ENCODE results near the gene NASP.

NASP gene

DNA sequence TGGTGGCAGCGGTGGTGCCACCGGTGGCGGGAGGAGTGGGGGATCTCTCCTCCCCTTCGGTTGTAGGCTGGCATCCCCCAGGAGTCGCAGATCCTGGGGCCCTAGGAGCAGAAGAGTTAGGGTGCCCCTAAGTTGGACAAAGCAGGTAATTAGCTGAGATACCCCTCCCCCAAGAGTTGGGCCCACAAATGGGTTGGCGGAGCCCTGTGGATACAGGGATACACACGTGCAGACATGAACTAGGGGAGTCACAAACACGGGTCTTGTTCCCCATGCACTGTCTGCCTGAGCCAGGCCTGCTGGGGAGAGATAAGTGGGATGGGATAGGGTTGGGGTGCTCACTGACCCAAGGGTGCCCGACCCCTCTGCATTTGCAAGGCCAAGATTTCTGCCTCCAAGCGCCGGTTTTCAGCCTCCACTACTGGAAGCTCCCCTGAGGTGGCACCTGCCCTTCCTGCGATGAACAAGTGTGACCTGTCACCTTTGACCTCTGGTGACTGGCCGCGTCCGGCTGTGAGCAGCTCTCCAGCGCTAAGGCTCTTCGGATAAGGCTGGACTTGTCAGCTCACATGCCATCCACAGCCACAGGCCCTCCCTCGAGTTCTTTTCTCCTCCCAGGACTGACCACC is 38.2 kb downstream of the NASP start:
- no peak for DNase-seq

DNA sequence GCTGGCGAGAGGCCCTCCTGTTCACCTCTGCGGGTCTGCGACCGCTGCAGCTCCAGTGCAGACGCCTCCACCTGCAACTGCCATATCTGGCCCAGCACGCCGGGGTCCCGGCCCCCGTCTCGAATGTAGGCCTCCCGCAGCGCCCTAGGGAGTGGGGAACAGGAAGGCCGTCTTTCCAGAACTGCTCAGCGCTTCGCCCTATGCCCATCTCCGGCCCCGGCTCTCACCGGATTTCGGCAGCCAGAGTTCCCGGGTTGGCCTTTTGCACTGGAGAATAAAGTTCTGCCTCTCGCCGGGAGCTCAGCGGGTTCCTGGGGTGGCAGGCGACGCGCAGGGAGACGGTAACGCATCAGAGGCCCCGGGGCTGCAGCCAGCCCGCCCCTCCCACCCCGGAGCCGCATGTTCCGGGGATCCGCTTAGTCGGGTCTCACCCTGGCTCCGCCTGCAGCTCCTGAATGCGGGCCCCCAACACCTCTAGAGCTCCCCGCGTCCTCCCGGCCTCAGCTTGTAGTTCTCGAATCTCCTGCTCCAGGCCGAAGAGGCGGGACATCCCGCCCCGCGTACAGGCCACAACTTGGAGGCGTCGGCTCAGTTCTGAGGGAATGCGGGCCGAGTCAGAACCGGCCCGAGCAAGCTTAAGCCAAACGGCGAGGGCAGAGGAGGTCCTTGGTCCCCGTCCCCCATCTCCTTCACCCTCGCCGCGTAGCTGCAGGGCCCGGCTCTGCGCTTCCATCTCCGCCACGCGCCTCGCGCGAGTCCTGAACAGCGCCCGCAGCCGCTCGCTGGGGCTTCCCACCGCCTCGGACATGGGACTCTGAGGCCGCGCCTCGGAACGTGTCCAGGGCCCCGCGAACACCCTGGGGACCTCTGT is 38.9 kb downstream of the NASP start:
- DNase-seq = no peak

DNA sequence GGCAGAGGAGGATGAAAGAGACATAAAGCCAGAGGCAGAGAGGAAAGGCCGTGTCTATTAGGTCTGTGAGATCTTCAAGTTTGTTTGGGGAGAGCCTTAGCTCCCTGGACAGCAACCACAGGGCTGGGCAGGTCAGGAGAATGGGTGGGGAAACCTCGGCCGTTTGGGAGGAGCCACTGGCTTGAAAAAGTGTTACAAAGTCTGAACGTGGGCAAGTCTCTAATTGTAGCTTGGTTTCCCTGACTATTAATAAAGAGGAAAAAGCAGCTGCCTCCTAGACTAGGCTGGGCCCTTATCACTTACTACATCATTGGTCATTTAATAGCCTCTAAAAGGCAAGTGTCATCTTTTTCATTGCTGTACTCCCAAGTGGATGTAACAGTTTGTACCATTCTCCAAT is 40.1 kb downstream of the NASP start, which contains the start of gene CCDC17:
Gene CCDC17, minus strand, starts transcription at position 83 of the 400 bp plus-strand sequence. CDS start 145 bp downstream, outside the sequence.
- DNase-seq = no peak

DNA sequence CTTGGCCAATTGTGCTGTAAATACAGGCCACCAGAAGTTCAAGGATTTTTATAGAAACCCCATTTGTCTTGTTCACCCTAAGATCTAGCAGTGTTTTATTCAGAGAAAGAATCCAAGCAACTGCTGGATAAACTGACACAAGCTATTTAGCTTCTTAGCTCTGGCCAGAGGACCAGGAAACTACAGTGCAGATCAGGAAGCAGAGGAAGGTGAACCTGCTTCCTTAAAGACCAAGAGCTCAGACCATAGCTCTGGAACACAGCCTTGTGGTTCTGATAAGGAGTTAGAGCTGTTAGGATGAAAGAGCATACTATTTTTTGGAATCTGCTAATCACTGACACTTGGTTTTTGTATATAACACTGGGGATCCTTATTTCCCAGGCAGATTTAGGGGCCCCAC is 45.2 kb downstream of the NASP start:
- DNase-seq = no peak

DNA sequence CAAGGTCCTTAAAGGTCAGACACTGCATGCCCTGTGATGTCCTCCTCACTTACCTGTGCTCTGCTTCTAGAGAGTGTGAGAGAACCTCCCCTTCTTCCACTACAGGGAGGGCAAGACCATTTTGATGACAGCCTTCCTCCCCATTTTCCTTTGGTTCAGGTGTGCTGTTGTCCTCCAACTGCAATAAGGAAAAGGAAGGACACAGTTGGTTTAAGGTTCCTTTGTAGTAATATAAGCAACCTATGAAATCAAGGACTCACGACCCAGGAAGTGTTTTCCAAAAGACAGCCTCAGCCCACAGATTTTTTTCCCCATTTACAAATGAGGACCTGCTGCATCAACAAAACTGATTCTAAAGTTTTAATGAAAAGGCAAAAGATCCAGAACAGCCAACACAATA is 46.6 kb downstream of the NASP start:
- no peak for DNase-seq

DNA sequence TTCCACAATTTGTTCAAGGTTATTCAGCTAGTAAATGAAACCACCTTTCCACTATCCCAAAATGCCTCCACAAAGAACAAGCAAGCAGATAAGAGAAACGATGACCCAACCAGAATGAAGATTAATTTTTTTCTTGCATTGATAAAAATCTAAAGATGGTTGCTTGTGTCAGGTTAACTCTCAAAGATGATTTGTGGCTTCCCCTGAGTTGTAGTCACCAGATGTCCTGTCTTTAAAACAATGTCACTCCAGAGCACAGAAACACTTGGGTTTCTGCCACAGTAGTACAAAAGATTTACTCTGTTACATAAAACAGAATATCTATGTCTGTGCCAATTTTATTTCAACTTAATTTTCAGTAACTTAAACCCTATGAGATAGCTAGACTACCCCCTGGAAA is 51.4 kb downstream of the NASP start:
- no peak for DNase-seq

DNA sequence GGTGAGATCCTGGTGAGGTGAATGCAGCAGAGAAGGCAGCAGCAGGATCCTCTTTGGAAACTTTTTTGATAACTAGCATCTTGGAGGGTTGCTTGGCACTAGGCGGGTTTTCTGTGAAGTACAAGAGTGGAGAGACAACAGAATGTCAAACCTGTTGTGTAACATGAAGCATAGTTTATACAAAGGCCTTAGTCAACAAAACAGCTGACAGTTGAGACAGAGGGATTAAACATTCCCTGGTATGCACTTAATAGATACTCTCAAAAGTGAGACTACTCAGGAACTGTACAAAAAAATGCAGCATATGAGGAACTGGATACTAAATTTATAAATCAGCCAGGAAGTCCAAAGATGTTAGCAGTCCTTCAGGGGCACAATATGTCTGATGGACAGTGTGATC is 56.5 kb downstream of the NASP start:
- DNase-seq = no peak

DNA sequence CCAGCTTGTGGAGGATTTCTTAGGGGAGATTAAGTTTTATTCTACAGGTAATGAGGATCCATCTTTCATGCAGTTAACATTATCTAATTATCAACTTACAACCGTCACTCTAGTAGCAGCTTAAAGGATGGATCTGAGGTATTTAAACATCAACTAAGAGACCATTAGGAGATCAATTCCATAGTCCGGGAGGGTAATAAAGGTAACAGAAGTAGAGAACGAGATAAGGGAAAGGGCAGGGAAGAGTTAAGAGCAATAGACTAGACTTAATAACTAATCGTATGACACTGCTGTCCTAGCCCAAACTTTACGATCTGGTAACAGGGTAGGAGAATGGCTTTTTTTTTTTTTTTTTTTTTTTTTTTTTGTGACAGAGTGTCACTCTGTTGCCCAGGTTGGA is 59.5 kb downstream of the NASP start:
- no peak for DNase-seq

DNA sequence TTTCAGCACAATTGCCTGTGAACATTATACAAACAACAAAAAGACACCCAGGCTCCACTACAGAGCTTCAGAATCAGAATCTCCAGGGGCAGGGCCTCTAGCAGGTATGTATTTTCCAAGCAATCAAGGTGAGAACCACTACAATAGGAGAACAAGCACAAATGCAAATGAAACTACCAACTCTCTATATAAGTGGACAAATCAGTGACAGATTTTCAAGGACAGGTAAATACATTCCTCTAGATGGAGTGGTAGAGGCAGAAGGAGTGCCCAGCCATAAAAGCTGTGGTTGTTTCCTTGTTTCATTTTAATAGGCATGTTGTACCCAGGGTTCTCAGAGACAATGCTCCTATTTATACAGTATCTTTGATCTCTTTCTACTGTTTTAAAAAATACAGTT is 60.1 kb downstream of the NASP start:
- DNase-seq = no peak

DNA sequence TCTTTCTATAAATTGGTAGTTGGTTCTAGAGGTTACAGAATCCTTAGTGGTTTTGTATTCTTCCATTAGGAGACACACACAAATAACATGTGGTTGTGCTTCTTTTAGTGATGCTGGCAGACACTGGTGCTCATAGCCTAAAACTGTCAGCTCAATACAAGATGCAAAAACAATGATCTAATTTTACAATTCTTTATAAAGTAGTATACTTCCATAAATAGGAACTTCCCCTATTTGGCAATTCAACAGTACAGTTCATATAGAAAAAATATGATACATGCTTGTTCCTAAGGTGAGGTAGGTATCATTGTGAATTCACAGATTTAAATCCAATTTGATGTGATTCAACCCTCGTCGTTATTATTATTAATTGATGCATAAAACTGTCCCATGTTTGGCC is 60.8 kb downstream of the NASP start:
- no peak for DNase-seq

DNA sequence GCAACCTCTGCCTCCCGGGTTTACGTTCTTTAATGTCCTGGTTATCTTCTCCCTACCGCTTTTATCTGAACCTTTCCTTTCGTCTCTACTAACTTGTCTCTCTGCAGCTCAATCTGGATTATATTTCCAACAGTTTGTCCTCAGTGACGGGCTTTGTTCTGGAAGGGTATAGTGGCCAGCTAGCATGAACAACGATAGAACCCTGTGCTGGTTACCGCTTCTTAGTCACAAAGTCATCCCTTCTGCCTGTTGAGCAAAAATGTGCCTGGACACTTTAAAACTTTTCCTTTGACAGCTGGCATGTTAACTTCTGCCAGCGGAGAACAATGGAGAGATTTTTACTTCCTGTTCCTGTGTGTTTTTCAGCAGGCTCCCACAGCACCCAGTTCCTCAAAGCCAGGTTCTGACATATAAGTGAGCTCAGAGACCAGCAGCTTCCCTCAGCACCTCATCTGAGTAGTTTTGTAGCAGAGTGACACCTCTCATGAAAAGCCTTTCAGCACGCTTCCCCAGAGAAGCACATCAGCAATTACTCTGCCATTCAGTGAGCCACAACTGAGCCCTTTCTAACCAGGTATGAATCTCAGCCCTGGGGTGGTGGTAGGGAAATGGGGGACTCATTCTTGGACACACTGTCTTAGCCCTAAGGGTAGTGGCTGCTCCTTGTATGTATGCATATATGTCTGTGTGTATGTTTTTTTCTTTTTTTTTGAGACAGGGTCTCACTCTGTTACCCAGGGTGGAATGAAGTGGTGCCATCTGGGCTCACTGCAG is 63.6 kb downstream of the NASP start:
- no peak for DNase-seq

DNA sequence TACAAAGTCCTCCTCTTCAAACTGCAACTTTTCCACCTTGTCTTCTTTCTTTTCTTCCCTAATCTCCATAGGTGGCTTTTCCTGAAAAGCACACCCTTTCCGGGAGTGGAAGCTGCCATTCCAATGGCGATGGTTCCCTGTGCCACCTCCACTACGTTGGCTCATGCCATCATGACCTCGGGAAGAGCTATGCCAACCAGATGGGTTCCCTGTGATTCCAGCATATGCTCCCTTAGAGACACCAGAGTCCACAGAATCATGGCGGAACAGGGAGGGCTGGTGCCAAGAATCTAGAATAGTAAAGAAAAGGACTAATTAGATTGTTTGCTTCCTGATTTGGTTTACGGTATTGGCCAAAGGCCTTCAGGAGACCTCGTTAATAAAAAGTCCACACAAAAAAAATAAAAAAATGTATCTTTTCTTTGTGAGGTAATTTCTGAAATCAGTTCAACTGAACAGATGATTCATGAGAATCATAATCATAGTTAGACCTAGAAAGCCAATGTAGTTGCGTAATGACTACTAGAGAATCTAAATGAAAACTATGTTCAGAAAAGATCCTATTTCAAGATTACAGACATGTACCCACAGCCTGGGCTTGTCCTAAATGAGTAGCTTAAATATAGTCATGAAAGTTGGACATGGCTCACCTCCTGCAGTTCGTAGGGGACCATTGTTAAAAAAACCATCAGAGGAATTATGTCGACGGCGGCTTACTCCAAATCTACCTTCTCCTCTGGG is 70.9 kb downstream of the NASP start:
- DNase-seq = no peak

DNA sequence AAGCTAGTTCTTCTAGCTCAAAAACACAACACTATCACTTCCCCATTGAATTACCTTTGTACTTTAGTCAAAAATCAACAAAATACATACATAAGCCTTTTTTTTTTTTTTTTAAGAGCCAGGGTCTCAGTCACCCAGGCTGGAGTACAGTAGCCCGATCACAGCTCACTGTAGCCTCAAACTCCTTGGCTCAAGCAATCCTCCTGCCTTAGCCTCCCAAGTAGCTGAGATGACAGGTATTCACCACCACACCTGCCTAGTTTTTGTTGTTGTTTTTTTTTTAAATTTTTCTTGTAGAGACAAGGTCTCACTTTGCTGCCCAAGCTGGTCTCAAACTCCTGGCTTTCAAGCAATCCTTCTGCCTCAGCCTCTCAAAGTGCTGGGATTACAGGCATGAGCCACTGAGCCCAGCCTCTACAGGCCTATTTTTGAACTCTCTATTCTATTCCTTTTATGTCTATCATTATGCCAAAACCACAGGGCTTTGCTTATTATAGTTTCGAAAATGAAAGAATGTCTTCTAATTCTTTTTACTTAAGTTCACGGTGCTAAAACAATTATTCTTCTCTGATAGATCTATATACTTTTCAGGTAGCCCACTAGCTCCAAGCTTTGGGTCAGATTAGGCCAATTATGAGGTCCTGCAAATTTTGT is 72.9 kb downstream of the NASP start:
- DNase-seq = no peak

DNA sequence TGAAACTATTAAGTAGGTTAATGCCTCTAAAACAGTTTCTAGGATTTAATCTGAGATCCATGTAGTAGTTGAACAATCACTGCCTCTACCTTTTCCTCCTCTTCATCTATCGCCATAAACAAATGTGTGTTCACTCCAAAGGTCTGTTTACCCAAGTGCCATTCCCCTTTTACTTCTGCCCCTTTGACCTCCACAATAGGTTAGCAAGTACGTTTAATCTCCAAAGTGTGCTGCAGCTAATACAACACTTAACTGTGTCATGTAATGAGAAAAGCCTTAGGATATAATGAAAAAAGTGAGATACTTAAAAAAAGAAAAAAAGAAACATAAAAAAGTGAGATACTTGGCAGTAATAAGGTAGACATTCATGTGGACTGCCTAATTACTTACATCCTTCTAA is 74.3 kb downstream of the NASP start:
- DNase-seq = no peak

DNA sequence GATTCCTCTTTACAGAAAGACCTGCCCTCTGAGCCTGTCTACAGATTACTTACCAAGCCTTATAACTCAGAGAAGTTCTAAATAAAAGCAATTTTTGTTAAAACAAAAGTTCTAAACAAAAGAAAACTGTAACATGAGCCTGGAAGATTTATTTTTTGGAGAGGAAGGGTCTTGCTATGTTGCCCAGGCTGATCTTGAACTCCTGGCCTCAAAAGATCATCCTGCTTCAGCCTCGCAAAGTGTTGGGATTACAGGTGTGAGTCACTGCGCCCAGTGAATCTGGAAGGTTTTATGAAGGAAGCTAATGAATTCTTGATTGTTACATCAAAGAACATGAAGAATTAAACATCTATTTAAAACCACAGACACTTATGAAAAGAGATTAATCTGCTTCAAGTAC is 75.4 kb downstream of the NASP start:
- no peak for DNase-seq

DNA sequence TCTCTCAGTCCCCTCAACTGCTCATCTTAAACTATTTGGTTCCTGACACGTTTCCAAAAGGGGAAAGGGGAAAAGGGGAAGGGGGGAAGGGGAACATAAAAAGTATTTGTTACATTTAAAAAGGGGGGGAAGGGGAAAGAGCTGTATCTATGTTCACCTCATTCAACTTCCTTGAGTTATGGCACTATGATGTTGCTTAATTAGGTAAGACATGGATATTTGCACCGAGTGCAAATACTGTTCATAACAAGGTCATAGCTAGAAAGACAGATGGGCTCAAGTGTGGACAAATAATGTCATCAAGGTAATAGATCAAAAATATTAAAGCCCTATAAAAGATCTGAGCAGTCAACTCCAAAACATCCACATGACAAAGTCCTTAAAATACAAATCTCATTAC is 76.5 kb downstream of the NASP start:
- no peak for DNase-seq

DNA sequence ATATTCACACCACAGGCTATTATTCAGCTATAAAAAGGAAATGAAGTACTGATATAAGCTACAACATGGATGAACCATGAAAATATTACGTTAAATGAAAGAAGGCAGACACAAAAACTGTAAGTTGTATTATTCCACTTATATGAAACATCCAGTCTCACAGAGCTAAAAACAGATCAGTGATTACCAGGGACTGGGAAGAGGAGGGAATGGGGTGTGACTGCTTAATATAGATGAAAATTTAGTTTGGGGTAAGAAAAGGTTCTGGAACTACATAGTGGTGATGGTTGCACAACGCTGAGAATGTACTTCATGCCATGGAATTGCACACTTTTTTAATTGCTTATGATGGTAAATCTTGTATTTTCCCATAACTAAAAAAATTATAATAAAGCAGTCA is 83.0 kb downstream of the NASP start:
- no peak for DNase-seq

DNA sequence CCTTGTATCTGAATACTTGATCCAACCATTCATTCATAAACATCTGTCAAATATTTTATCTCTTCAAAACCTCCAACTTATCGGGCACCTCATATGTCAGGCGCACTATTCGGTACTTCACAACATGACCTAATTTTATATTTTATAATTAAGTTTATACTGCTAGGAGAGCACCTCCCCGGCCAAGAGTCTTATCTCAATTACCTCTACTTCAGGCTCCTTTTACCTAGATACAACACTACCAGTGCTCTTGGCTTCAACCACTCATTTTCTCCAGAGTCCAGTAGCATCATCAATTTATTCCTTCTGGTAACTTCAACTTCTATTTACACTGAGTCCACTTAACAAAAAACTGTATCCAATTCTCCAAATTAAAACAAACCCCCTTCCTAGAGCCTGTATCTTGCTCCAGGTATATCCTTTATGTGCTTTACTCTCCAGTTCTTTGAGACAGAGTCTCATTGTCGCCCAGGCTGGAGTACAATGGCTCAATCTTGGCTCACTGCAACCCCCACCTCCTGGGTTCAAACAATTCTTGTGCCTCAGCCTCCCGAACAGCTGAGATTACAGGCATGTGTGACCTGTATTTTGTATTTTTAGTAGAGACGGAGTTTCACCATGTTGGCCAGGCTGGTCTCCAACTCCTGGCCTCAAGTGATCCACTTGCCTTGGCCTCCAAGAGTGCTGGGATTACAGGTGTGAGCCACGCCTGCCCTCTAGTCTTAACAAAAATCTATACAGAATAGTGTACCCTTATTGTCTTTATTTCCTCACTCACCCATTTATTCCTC is 83.7 kb downstream of the NASP start:
- no peak for DNase-seq
